Vagina (tissue), 2 donors: ENCODE results near the gene JDP2.

Experiments used
- POLR2A ChIP-seq, 2 donors: fragments of 450-650 bp; IDR thresholded peaks; one replicate each; pipeline ENCODE4 v1.6.1; 2017; ENCODE audit warnings: antibody characterized with exemption in 2 of 2, mild to moderate bottlenecking in 2 of 2, moderate library complexity in 2 of 2
- POLR2AphosphoS5 ChIP-seq, 2 donors: sonication (generic); formaldehyde crosslinking; IDR thresholded peaks; one replicate each; pipeline ENCODE4 v1.9.0; 2017; ENCODE audit warnings: antibody characterized with exemption in 2 of 2, mild to moderate bottlenecking in 2 of 2, low read depth in 1 of 2; ENCODE audit not compliant: insufficient read depth in 1 of 2
- TF ChIP-seq, protein P1 (sequence below), 3 experiments: fragments of 450-650 bp in 2 of 3; fragments of 200-600 bp in 1 of 3; sonication (generic) in 1 of 3; IDR thresholded peaks; one replicate each; pipeline ENCODE4 v1.5.1; 2017 to 2019; ENCODE audit warnings: antibody characterized with exemption in 3 of 3, mild to moderate bottlenecking in 2 of 3, moderate library complexity in 2 of 3

DNA sequence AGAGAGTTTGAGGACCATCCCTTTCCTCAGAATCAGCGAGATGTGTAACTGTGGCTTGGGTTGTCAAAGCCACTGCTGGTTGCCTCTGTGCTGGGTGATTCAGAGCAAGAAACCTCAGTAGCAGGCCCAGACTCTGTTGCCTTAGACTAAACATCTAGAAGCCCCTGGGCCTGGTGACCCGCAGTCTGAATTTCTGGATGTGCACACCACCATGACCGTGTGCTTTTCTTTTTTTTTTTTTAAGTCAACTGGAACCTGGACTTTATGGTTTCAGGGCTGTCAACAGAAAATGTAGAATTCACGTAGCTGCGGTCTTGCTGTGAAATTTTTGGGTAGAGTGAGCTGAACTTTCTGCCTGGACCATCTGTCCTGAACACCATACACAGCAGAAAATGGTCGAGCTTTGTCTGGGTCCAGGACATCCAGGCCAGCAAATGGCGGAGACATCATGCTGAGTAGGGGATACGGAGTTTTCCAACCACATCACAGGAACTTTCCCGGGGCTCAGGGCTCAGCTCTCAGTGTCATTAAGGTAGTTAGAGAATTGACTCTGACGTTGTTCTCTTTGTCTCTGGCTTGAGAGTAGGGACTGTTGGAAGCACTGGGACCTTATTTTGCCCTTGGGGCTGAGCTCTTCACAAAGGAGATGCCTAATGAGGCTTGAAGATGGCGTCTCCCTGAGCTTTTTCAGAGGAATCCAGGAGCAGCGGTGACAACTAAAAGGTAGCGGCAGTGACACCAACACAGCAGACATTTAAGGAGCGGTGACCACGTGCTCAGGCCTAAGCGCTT, 71.5 kb downstream of the JDP2 start:
- TF ChIP-seq, protein P1, sequence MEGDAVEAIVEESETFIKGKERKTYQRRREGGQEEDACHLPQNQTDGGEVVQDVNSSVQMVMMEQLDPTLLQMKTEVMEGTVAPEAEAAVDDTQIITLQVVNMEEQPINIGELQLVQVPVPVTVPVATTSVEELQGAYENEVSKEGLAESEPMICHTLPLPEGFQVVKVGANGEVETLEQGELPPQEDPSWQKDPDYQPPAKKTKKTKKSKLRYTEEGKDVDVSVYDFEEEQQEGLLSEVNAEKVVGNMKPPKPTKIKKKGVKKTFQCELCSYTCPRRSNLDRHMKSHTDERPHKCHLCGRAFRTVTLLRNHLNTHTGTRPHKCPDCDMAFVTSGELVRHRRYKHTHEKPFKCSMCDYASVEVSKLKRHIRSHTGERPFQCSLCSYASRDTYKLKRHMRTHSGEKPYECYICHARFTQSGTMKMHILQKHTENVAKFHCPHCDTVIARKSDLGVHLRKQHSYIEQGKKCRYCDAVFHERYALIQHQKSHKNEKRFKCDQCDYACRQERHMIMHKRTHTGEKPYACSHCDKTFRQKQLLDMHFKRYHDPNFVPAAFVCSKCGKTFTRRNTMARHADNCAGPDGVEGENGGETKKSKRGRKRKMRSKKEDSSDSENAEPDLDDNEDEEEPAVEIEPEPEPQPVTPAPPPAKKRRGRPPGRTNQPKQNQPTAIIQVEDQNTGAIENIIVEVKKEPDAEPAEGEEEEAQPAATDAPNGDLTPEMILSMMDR (IDR thresholded peaks at IDR 0.05), result no peak
- TF ChIP-seq POLR2AphosphoS5 (IDR thresholded peaks at IDR 0.05; ENCODE audit: insufficient read depth in 1 of 2, low read depth in 1 of 2) (no peak), POLR2A (IDR thresholded peaks at IDR 0.05) (no peak)
